GM18951 (cell line): ENCODE results near the gene ARHGEF37.
"Not testable (repeated sequence)": the region's sequence is repeated elsewhere in the genome, so short reads cannot be mapped to it uniquely, and the experiment has no call there.

ENCODE experiments used
- POLR2A ChIP-seq: IDR thresholded peaks from 4 replicates; pipeline ENCODE4 v1.6.1; 2011; ENCODE audit warnings: mild to moderate bottlenecking; ENCODE audit not compliant: insufficient read length, insufficient read depth; ENCODE audit errors: extremely low read depth
- in situ Hi-C: fragments of 300-500 bp; cut with MboI; formaldehyde crosslinking; loops from one replicate; pipeline ENCODE4 v1.12.0; 2022; ENCODE audit warnings: low sequenced_read_pairs, mixed read lengths, inconsistent platforms; ENCODE audit not compliant: unreplicated experiment

Gene ARHGEF37

GRCh38 chr5:149581192-149581861 lies at the start of gene ARHGEF37:
ARHGEF37 (plus strand) TSS chr5:149581498; CDS start chr5:149597770, 16,272 bp downstream.
- TF ChIP-seq POLR2A, result no peak
- in situ Hi-C loops, result no loop called here

GRCh38 chr5:149532413-149532812 lies 48.9 kb upstream of the ARHGEF37 start:
- TF ChIP-seq POLR2A, result no peak
- in situ Hi-C loops, result no loop called here

- in situ Hi-C loops, result not testable (repeated sequence)
These were observed 45.5 kb upstream of the ARHGEF37 start for GRCh38 chr5:149535787-149536186.

GRCh38 chr5:149537374-149537975 lies 43.8 kb upstream of the ARHGEF37 start:
- no peak for TF ChIP-seq POLR2A
- in situ Hi-C loops, result no loop called here

- in situ Hi-C loops, result no loop called here
These were observed 41.2 kb upstream of the ARHGEF37 start for GRCh38 chr5:149540089-149540488.

GRCh38 chr5:149541893-149542292 lies 39.4 kb upstream of the ARHGEF37 start:
- in situ Hi-C loops, result no loop called here
- no peak for TF ChIP-seq POLR2A

More at GRCh38 chr5:149540089-149540488, 41.2 kb upstream of the ARHGEF37 start:
- no peak for TF ChIP-seq POLR2A

- in situ Hi-C loops, result no loop called here
- TF ChIP-seq POLR2A, result no peak
These were observed 37.8 kb upstream of the ARHGEF37 start for GRCh38 chr5:149543361-149544027.

- in situ Hi-C loops, result no loop called here
- no peak for TF ChIP-seq POLR2A
These were observed 37.3 kb upstream of the ARHGEF37 start for GRCh38 chr5:149544028-149544420.

- no peak for TF ChIP-seq POLR2A
- in situ Hi-C loops, result no loop called here
These were observed 36.0 kb upstream of the ARHGEF37 start for GRCh38 chr5:149545327-149545726.

GRCh38 chr5:149546974-149547373 lies 34.3 kb upstream of the ARHGEF37 start:
- in situ Hi-C loops, result no loop called here
- no peak for TF ChIP-seq POLR2A

- in situ Hi-C loops, result loop anchor here (25.0 kb wide), 1 partner anchor 187 kb away; the partner anchor contains the start of gene PCYOX1L
- no peak for TF ChIP-seq POLR2A
These were observed 31.6 kb upstream of the ARHGEF37 start for GRCh38 chr5:149549461-149550267.

GRCh38 chr5:149550268-149550583 lies 31.1 kb upstream of the ARHGEF37 start:
- in situ Hi-C loops, result loop anchor here (25.0 kb wide), 1 partner anchor 188 kb away; the partner anchor contains the start of gene PCYOX1L

GRCh38 chr5:149550594-149551226 lies 30.6 kb upstream of the ARHGEF37 start:
- in situ Hi-C loops, result loop anchor here (25.0 kb wide), 1 partner anchor 188 kb away; the partner anchor contains the start of gene PCYOX1L
- no peak for TF ChIP-seq POLR2A

More at GRCh38 chr5:149550268-149550583, 31.1 kb upstream of the ARHGEF37 start:
- no peak for TF ChIP-seq POLR2A
